Cardiac septum (tissue), 1 donor: ENCODE results near the gene LIX1. TPM values are rescaled to one million over a fixed set of nuclear protein-coding genes. Genes with fewer than 3 reads are reported as not detected.
"Not testable (repeated sequence)": the region's sequence is repeated elsewhere in the genome, so short reads cannot be mapped to it uniquely, and the experiment has no call there.

ENCODE experiments used
- DNase-seq: peaks from one replicate; pipeline ENCODE4 v3.0.0-alpha.2; 2020; ENCODE audit warnings: low spot score
- intact Hi-C: fragments of 100-400 bp; cut with DNase I; formaldehyde crosslinking; loops from one replicate; pipeline ENCODE4 v1.14.0; 2022
- total RNA-seq: library from RNA; stranded (reverse); fragmentation: NEBNext Ultra II Directional; extraction: Animal tissue kit (Norgen Biotek cat#: 25700); gene quantifications from one replicate; pipeline ENCODE4 v1.2.1, GENCODE V29; 2021
- donor health status: DM: no; HTN: no; CAD: no.

LIX1 gene
- total RNA-seq, 1 donor from 2014 or later = not detected

DNA sequence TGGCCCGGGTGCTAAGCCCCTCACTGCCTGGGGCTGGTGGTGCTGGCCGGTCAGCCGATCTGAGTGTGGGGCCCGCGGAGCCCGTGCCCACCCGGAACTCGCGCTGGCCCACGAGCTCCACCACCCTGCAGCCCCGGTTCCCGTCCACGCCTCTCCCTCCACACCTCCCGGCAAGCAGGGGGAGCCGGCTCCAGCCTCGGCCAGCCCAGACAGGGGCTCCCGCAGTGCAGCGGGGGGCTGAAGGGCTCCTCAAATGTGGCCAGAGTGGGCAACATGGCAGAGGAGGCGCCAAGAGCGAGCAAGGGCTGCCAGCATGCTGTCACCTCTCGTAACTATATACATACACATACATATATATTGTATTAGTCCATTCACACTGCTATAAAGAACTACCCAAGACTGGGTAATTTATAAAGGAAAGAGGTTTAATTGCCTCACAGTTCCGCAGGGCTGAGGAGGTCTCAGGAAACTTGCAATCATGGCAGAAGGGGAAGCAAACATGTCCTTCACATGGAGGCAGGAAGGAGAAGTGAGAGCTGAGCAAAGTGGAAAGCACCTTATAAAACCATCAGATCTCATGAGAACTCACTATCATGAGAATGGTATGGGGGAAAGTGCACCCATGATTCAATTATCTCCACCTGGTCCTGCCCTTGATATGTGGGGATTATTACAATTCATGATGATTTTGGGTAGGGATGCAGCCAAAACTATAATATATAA lies 56.8 kb downstream of the LIX1 start:
- no peak for DNase-seq
- intact Hi-C loops = no loop called here

- intact Hi-C loops, DNase-seq: not testable (repeated sequence)
Measured at GRCh38 chr5:97084782-97085458, 57.5 kb downstream of the LIX1 start.

DNA sequence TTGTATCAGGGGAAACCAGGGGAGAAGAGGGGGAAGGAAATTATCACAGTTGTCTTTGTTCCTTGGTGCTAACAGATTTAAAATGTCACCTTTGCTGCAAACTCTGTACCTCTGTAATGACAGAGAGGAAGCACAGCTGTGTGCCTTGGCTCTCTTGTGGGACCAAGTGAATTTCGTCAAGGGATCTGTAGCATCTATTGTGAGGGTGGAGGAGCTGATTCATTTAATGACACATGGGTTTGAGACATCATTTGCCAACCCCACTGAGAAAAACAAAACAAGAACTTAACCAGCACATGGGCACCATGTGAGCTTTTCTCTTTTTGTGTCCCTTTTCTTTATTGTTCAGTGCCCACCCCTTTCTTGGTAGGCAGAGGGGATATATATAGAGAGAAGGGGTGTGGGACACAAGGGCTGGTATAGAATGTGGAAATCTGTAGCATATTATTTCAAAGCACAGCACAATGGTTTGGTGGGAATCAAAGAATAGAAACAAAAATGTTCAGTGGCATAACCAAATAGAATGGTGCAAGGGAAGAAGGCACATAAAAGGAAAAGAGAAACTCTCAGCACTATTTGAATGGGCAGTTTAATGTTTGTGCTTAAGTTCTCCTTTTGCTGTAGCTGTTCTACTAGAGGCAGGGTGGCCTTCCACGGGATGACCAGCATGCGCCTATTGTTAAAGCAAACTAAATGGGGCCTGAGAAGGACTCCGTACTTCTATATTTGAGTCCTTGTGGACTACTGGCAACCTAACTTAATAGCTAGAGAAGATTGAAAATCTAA lies 63.3 kb downstream of the LIX1 start:
- intact Hi-C loops = no loop called here
- DNase-seq = no peak

- intact Hi-C loops = no loop called here
- no peak for DNase-seq
Measured at GRCh38 chr5:97077246-97077645, 65.2 kb downstream of the LIX1 start.

DNA sequence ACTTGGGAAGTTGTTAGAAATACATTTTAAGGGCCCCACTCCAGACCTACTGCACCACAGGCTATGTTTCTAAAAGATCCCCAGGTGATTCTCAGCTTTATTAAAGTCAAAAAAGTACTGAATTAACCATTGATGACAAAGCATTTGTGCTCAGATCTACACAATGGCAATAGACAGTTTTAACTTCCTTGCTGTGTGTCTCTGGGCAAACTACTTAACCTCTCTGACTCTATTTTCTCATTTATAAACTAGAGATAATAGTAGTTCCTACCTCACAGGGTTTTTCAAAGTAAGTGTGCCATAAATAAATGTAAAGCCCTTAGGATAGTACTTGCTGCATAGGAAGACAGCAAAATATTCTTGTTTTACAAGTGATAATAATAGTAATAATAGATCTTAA lies 66.3 kb downstream of the LIX1 start:
- intact Hi-C loops = no loop called here

GRCh38 chr5:97075649-97076048 lies 66.8 kb downstream of the LIX1 start:
- intact Hi-C loops = no loop called here
- no peak for DNase-seq

More for the DNA sequence above, 66.3 kb downstream of the LIX1 start:
- no peak for DNase-seq

- intact Hi-C loops = no loop called here
- DNase-seq = no peak
Measured at GRCh38 chr5:97074859-97075489, 67.4 kb downstream of the LIX1 start.

- intact Hi-C loops = no loop called here
- no peak for DNase-seq
Measured at GRCh38 chr5:97073420-97073819, 69.0 kb downstream of the LIX1 start.

- no peak for DNase-seq
- intact Hi-C loops = no loop called here
Measured at GRCh38 chr5:97072696-97073095, 69.7 kb downstream of the LIX1 start.

- intact Hi-C loops = no loop called here
Measured at GRCh38 chr5:97071993-97072392, 70.4 kb downstream of the LIX1 start.

GRCh38 chr5:97071101-97071500 lies 71.3 kb downstream of the LIX1 start:
- no peak for DNase-seq
- intact Hi-C loops = no loop called here

More at GRCh38 chr5:97071993-97072392, 70.4 kb downstream of the LIX1 start:
- no peak for DNase-seq

- intact Hi-C loops = no loop called here
- no peak for DNase-seq
Measured at GRCh38 chr5:97070234-97070633, 72.2 kb downstream of the LIX1 start.

GRCh38 chr5:97067296-97067850 lies 75.0 kb downstream of the LIX1 start:
- intact Hi-C loops = no loop called here
- no peak for DNase-seq

DNA sequence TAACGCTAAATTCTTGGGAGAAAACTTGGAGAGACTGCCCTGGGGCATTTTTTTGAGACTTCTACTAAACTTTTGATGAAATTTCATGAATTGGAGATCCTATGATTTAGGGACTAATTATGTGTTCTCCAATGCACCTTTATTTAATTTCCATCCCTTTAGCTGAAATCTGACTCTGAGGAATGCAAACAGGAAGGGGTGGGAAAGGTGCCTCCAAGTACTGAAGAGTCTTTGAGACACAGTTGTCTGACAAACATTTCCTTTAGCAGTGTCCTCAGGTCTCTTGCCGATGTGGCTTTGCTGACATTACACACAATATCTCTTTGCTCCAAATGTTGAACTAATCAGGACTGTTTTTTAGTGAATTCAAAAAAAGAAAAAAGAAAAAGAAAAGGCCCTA lies 76.9 kb downstream of the LIX1 start:
- intact Hi-C loops = no loop called here

GRCh38 chr5:97063251-97063650 lies 79.2 kb downstream of the LIX1 start:
- no peak for DNase-seq
- intact Hi-C loops = no loop called here

More for the DNA sequence above, 76.9 kb downstream of the LIX1 start:
- no peak for DNase-seq

- intact Hi-C loops = no loop called here
- no peak for DNase-seq
Measured at GRCh38 chr5:97062046-97062445, 80.4 kb downstream of the LIX1 start.

- DNase-seq = no peak
- intact Hi-C loops = no loop called here
Measured at GRCh38 chr5:97056263-97056662, 86.1 kb downstream of the LIX1 start.

DNA sequence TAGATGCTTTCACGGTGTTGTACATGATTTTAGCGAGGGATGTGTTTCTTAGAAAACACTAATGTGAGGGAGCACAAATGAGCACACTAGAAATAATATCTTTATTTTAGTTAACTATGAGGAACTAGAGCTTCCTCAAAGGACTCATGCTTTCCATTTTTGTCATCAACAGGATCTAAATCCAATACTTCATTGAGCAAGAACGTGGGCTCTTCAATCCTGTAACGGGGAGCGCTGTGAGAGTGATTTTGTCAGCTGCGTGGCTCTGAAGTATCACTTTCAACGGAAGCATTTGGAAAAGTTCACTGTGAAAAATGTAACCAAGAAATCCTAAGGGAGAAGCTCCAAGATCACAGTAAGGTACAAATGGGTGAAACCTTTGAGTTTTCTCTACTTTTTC lies 93.2 kb downstream of the LIX1 start:
- intact Hi-C loops = no loop called here

GRCh38 chr5:97047076-97047475 lies 95.3 kb downstream of the LIX1 start:
- intact Hi-C loops = no loop called here
- DNase-seq = no peak

More for the DNA sequence above, 93.2 kb downstream of the LIX1 start:
- DNase-seq = no peak
